GM21381 (cell line): ENCODE results near the gene RACK1.
"Not testable (repeated sequence)": the region's sequence is repeated elsewhere in the genome, so short reads cannot be mapped to it uniquely, and the experiment has no call there.

Experiments used
- ATAC-seq: cut with Tn5 transposase; IDR thresholded peaks from one replicate; pipeline ENCODE4 v1.9.1; 2021; ENCODE audit warnings: mild to moderate bottlenecking, moderate library complexity; ENCODE audit not compliant: unreplicated experiment

Gene RACK1

DNA sequence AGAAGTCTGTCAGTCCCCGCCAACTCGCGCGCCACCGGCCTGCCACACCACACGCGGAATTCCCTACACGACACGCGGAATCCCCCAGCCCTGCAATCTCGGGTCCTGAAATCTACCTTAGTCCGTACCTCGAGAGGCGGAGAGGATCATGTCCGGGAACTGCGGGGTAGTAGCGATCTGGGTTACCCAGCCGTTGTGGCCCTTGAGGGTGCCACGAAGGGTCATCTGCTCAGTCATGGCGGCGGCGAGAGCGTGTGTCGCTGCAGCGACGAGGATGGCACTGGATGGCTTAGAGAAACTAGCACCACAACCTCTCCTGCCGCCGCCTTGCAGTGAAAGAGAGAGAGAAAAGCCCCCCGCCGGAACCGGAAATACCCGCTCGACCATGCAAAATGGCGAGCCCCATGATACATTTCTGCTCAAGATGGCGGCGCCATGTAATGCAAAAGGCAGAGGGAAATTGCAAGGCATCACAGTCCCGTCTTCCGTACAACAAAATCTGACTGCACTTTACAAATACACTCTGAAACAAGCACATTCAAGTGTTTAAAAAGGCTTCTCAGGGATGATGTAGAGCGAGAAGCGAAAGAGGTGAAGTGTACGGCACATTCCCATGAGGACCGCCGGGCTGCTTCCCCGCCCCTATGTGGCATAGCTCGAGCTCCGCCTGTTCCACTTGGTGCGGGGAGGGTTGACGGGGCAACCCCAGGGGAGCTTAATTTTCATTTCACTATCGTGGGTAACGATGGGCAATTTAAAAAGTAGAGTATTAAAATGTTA is at the start of gene RACK1:
Gene RACK1 (minus strand): TSS at position 343 of the 780 bp plus-strand sequence. CDS start 106 bp downstream, at position 237.
- peak; percentile 67 for ATAC-seq

DNA sequence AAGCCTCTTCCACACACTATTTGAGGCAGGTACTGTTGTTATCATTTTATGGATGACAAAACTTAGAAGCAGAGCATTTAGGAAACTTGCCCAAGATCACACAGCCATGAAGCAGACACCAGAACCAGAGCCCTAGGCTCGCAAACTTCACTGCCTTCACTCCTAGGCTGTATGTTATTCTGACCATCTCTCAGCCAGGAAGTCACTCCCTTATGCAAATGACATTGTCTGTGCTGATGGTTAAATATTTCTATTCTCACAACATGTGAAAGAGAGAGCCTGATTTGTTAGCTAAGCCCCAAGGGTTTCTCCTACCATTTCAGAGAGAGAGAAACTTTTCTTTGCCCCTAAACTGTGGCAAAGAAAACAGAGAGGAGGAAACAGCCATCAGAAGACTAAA is 43.6 kb upstream of the RACK1 start:
- ATAC-seq, result peak; percentile 68

DNA sequence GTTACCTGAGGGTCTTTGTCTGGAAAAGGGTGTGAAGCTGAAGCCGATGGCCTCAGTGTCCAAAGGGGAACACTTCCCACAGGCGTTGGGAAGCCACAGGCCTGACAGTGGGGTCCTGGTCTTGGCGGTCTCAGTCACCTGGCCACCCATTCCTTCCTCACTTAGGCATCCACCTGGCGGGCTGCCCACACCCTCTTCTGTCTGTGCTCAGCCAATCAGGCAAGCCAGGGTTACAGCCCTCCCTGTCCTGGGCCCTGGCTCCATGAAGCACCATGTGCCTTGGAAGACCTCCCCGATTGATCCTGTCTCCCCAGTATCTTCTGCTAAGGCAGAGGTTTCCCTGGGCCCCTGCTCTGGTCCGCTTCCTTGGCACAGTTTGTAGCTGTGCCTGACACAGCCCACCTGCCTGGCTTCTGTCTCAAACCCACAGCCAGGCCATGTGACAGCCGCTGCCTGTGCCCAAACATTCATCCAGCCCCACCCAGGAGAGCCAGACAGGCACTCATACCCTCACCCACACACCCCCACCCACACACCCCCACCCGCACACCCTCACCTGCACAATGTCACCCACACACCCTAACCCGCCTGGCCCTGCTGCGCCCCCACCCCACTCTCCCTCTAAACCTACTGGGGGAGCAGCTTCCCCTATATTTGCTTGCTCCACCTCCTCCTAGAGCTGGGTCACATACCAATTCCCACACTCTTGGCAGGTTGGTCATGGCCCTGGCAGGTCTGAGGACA is 42.4 kb upstream of the RACK1 start:
- not testable (repeated sequence) for ATAC-seq

DNA sequence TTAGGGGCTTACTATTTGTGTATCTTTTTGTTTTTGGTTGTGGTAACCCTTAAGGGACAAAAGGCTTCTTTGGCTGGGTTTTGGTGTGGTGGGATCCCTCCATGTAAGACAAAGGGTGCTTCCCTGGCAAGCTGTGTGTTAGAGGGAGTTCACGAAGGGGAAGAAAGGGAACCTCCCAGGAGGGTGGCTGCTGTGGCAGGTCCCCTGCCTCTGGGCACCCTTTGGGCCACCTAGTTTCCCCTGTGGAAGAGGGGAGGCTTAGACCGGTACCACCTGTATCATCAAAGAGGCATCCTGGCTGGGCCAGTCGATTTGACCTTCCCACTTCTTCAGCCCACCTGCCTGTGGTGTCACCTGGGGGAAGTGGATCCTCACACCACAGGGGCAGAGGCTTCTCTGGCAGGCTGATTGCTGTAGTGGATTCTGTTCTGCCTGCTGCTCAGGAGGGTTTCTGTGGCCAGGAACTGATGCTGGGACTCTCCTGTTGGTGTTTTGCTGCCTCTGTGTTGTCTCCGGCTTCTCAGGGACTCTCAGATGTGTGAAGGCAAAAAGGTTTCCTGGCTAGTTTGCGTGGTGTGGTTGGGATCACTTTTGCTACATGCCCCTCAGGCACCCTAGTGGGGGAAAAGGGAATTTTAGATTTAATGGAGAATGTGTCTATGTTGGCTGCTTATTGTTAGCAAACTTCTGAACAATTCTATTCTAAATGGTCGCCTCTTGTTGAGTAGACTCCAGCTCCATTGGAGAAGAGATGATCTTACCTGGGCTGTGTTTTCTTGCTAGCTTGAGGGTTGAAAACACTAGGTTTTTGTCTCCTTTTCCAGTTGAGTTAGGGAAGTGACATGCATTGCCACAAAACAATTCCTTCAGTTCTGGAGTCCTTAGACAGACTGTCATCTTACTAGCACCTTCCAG is 40.4 kb upstream of the RACK1 start:
- ATAC-seq, result not testable (repeated sequence)

DNA sequence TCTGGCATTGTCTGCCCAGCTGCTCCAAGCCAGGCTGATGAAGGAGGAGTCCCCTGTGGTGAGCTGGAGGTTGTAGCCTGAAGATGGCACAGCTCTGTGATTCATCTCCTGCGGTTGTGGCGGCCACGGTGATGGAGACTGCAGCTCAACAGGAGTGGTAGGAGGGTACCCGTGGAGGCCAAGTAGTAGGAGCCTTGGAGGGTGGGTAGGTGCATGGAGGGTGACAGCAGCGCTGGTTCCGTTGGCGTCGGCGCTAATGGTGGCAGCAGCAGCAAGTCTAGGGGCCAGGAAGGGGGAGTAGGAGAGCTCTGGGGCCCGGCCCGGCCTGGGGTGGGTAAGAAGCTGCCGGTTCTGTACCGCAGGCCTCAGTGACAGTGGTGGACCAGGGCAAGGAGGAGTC is 39.6 kb upstream of the RACK1 start:
- no peak for ATAC-seq

DNA sequence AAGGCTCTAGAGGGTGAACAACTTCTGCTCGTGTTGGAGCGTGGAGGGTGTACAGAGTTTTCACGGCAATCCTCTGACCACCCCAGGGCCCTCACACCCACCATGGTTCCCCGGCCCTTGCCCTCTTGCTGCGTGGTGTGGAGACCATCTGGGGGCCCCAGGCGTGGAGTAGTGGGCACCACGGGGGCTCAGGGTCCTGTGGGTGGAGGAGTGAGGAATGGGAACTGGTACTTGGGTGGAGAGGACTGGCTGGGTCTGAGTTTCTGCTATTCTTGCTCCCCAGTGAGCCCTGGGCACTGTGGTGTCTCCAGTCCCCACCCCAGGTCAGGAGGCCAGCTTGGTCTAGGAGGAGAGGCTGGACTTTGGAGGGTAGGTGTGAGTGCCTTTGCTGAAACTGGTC is 39.2 kb upstream of the RACK1 start:
- ATAC-seq, result no peak

DNA sequence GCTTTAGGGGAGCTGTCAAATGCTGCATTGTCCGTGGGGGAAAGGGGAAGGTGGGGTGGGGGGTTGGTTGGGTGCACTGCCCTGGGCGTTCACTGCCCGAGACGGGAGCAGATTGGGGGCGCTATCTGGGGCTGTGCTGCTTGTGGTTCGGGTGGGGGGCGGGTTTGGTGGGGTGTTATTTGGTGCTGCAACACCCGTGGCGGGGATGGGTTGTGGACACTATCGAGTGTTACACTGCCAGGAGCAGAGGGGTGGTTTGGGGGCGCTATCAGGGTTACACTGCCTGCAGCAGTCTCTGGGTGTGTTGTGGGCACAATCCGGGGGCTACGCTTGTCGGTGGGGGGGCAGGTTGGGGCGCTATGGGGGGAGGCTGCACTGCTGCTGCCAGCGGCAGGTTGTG is 38.7 kb upstream of the RACK1 start:
- not testable (repeated sequence) for ATAC-seq

DNA sequence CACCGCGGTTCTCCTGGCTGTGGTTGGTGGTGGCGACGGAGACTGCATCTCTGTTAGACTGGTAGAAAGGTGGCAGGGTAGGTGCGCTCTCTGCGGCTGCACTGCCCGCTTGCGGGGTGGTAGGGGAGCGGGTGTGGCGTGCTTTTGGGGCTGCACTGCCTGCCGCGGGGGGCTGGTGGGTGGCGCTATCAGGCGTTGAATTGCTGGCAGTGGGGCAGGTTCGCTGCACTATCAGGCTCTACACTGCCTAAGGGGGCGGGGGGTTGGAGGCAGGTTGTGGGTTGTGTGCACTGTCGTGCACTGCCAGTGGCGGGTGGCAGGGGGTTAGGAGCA is 38.2 kb upstream of the RACK1 start:
- ATAC-seq, result no peak

DNA sequence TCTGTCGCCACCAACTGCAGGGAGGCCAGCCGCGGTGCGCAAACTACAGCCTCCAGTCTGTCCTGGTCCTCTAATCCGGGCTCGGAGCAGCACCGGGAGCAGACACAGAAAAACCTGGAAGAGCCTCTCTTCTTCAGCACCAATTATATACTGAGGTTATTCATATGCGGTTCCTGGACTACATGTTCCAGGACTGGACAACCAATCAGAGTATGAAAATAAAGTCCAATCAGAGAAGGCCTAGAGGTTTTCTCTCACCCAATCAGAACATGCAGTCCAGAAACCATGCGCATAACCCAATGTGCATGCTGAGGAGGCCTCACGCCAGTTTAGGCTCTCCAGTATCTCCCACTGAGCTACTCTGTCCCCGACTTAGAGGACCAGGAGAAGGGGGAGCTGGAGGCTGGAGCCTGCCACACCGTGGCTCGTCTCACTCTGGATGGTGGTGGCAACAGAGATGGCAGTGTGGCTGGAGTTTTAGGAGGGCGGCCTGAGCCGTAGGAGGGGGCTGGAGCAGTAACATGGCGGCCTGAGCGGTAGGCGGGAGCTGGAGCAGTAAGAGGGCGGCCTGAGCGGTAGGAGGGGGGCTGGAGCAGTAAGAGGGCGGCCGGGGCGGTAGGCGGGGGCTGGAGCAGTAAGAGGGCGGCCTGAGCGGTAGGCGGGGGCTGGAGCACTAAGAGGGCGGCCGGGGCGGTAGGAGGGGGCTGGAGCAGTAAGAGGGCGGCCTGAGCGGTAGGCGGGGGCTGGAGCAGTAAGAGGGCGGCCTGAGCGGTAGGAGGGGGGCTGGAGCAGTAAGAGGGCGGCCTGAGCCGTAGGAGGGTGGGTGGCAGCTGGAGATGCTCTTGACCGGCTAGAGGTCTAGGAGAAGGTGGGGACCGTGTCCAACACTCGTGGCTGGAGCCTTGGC is 37.6 kb upstream of the RACK1 start:
- ATAC-seq, result no peak

DNA sequence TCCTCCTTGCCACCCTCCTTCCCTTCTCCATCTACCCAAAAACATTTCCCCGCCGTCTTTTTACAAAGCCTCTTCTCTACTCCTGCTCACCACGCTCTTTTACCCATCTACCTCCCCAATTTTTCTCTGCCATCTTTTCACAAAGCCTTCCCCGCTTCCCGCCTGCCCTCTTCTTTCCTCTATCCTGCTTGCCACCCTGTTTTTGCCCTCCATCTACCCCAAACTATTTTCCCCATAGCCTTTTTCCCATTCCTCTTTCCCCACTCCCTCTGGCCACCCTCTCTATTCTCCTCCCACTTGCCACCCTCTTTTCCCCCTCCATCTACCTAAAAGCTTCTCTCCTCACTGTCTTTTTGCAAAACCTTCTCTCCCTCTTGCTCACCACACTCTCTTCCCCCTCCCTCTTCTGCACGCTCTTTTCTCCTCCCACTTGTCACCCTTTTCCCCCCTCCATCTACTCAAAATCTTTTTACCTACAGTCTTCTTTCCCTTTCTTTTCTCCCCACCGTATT is 36.6 kb upstream of the RACK1 start:
- no peak for ATAC-seq

DNA sequence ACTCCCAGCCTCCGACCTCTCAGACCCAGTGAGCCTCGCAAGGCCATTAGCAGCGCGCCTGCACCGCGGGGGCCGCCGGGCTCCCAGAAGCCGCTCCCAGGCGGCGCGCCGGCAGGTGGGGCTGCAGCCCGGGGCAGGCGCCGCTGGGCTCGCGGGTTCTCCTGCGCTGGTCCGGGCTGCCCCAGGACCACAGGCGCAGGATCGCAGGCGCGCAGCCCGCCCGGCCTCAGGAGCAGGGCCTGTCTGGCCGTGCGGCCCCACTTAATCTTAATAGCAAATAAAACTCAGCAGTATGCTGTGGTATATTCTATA is 29.7 kb upstream of the RACK1 start:
- ATAC-seq, result not testable (repeated sequence)

DNA sequence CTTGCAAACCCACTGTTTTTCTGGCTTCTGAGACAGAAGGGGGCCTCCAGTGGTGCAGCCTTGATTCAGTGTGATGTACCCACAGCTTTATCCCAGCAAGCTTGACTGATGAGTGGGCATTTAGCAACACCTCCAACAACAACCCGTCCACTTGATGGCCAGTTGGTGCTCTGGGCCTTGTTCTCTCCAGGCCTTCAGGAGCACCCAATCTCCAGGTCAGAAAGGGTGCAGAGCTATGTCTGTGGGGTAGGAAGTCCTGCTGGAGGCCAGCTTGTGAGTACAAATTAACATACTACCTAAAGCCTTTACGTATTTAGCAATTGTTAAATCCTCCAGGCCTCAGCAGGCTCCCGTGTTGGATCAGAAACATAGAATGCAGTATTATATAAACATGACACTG is 27.4 kb upstream of the RACK1 start:
- no peak for ATAC-seq

DNA sequence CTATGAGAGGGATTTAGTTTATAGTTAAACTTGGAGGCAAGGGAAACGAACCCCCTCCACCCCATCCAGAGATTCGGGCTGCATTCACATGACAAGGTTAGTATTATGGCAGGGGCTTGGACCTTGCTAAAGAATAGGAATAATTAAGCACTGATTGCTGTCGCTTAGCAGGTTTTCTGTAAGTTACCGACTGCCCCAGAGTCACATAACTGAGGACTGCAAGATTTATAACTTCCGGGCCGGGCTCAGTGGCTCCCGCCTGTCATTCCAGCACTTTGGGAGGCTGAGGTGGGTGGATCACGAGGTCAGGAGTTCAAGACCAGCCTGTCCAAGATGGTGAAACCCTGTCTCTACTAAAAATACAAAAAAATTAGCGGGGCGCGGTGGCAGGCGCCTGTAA is 24.2 kb upstream of the RACK1 start:
- not testable (repeated sequence) for ATAC-seq

DNA sequence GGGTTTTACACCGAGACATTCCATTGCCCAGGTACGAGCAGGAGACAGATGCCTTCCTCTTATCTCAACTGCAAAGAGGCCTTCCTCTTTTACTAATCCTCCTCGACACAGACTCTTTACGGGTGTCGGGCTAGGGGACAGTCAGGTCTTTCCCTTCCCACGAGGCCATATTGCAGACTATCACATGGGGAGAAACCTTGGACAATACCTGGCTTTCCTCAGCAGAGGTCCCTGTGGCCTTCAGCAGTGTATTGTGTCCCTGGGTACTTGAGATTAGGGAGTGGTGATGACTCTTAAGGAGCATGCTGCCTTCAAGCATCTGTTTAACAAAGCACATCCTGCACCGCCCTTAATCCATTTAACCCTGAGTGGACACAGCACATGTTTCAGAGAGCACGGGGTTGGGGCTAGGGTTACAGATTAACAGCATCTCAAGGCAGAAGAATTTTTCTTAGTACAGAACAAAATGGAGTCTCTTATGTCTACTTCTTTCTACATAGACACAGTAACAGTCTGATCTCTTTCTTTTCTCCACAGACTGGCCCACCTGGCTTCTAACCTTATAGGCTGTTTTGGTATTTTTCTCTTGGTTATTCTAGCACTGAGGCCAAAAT is 23.7 kb upstream of the RACK1 start:
- not testable (repeated sequence) for ATAC-seq

DNA sequence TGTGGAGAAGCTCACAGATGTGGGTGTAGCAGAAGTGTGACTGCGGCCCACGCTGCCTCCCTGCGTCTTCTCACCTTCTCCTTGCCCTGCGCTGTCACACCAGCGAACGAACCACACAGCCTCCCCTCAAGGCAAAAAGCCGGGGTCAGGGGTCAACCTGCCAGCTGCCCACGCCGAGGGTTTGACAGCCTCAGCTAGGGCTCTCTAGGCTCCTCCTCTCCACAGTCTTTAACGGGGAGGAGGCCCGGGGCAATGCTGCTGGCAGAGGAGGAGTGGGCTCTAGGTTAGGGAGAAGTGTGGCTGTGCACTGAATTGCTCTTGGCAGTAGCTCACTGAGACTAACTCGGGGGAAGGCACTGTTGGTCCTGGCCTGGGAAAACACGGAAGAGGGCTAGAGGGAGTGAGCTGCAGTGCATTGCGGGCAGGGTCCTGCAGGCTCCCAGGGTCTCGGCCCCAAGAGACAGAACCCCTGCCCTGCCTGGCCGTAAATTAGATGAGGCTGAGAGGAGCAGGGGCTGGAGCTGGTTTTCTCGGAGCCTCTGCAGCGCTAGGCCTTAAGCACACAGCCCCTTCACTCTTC is 21.5 kb upstream of the RACK1 start:
- no peak for ATAC-seq

DNA sequence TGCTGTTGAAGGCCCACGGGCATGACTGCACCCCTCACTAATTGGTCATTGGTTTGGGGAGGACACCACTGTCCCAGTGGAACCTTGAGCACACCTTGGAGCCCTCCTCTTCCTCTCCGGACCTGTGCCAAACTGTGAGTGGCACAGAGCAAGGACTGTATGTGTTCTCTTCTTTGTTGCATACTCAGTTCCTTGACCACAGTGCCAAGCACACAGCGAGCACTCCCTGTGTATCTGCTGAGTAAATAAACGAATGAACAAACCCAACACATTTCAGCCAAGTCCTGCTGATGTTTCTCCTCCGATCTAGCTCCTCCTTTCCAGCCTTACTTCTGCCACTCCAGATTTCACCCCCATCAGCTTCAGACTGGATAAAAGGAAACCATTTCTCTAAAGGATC is 19.9 kb upstream of the RACK1 start:
- ATAC-seq, result no peak

DNA sequence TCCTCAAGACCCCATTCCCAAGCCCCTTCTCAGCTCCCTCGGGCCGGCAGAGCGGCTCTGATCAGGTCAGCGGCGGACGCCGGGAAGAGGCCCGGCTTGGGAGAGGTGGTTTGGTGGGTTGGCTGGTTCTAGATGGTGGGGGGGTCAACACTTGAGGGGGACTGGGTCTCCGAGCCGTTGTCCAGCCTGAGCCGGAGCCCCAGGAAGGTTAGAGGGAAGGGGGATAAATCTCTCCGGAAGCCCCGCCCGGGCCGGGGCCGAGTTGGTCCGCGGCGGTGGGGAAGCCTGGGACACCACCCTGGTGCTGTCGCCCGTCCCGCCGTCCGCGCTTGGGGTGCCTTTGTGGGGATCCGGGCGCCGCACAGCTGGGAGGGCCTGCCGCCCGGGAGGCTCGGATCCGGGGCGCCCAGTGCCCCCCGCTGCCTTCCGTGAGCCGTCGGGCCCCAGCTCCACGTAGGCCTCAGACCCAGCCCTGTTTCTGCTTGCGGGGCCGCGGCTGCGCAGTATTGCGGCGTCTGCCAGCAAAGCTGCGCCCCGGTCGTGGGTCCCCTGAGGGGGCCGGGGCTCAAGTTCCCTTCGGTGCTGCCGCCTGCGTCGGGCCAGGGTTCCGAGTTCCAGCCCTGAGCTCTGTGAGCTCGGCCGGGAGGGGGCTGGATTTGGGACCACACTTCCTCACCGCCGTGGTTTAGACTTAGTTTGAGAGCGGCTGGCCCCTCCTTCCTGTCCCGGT is 17.8 kb upstream of the RACK1 start:
- peak; percentile 57 for ATAC-seq

DNA sequence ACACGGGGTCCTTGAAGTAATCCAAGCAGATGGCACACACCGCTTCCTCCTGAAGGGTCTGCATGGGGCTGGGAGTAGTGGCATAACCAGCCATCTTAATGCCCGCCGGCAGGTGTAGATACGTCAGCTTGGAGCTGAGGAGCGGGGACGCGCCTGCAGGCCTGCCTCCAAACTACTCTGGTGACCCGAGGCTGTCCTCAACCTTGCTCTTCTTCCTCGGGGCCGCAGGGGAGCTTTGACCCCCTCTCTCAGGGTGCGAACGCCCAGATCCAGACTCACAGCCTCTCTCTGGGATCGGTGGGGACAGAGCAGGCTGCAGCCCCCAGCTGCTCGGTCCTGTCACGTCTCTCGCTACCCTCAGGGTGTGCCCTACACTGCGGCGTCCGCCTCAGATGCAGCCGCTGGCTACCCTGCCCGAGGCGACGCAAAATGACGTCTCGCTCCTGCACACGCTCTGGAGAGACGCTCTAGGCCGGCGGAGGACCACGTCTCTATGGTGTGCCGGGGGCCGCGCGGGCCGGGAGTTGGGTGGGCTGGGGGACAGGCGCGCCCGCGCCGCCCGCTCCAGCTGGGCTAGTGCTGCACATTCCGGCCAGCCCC is 17.1 kb upstream of the RACK1 start, which contains the start of gene TRIM52:
Gene TRIM52 (minus strand): TSS at position 424 of the 600 bp plus-strand sequence. CDS start 330 bp downstream, at position 94.
- peak; percentile 81 for ATAC-seq
